Measurements from ENCODE around the gene SLC15A3. TPM values are rescaled to one million over a fixed set of nuclear protein-coding genes. Genes with fewer than 3 reads are reported as not detected.
A peak's percentile ranks its signal among the peaks of the same experiment; 100 is the strongest.

The SLC15A3 gene
- polyA plus RNA-seq, 1 of the 3 experiments (the other 2 are of a cell fraction): not detected

GRCh38 chr11:60899046-60899936, 52.7 kb downstream of the SLC15A3 start:
- H3K4me3 ChIP-seq (ENCODE audit: low read depth in 2 of 2, low read length in 1 of 2): no peak overlapping the region; a peak in 1 of 4 replicates
- H3K9ac ChIP-seq: no peak overlapping the region
- ChIA-PET CTCF (interaction anchor here (0.6 to 21.9 kb wide), 40 partner anchors 8 to 288 kb away, joined by 3 to 550 read pairs (median 4); partner anchors contain the start of genes CCDC86, PTGDR2, TMEM109 and TMEM132A), POLR2A (interaction anchor here (1.0 kb wide), 2 partner anchors 10 to 67 kb away, joined by 3 to 4 read pairs; no protein-coding TSS in a partner anchor)
- H3K27ac ChIP-seq (ENCODE audit: low read depth in 2 of 2, low read length in 1 of 2): no peak overlapping the region
- no peaks in the 10 kb centered on the region for H3K9me3 ChIP-seq
- 59% methylated on average over 12 of the region's 12 CpGs for WGBS (ENCODE audit: low lambda C conversion rate)
- H3K36me3 ChIP-seq (replicated peaks in 1 of 2; ENCODE audit: control insufficient read depth in 1 of 2, insufficient read depth in 2 of 2, low read length in 1 of 2): peaks cover 72 to 93% of the 10 kb centered on the region in 2 experiments
- H3K27me3 ChIP-seq (ENCODE audit: insufficient read depth): no peaks in the 10 kb centered on the region
- no peaks in the 10 kb centered on the region for H3K9me2 ChIP-seq
- TF ChIP-seq RXRA (IDR thresholded peaks at IDR 0.05; ENCODE audit: borderline replicate concordance, low read depth): no peak
- peak; percentile 71 for TF ChIP-seq RAD21 (IDR thresholded peaks at IDR 0.05; ENCODE audit: low read length)
- no peak for TF ChIP-seq NFIC (IDR thresholded peaks at IDR 0.05; ENCODE audit: borderline replicate concordance)
- TF ChIP-seq YY1 (IDR thresholded peaks at IDR 0.05; ENCODE audit: low read depth): no peak
- peak; percentile 95 for TF ChIP-seq CTCF (IDR thresholded peaks at IDR 0.05)
- no peak for TF ChIP-seq RFX5 (IDR thresholded peaks at IDR 0.05; ENCODE audit: low read length)
- peak; percentile 82 for TF ChIP-seq SMC3 (IDR thresholded peaks at IDR 0.05; ENCODE audit: low read depth, low read length)
- no peak for TF ChIP-seq EP300 (IDR thresholded peaks at IDR 0.05; ENCODE audit: borderline replicate concordance in 1 of 2, low read depth in 1 of 2, low read length in 1 of 2)
- TF ChIP-seq FOSL2 (IDR thresholded peaks at IDR 0.05; ENCODE audit: borderline replicate concordance, low read depth): no peak
- no peak for TF ChIP-seq FOXM1 (IDR thresholded peaks at IDR 0.05; ENCODE audit: low read depth)
- TF ChIP-seq IRF3 (IDR thresholded peaks at IDR 0.05; ENCODE audit: low read depth, low read length): no peak
- TF ChIP-seq USF2 (IDR thresholded peaks at IDR 0.05; ENCODE audit: borderline replicate concordance, low read depth, low read length): no peak
- no peak for TF ChIP-seq CHD2 (IDR thresholded peaks at IDR 0.05; ENCODE audit: low read length, partially characterized antibody)
- no peak for TF ChIP-seq NRF1 (IDR thresholded peaks at IDR 0.05; ENCODE audit: low read depth, low read length)
- no peak for TF ChIP-seq GABPA (IDR thresholded peaks at IDR 0.05; ENCODE audit: low read depth)
- H3K4me1 ChIP-seq (ENCODE audit: control insufficient read depth in 1 of 2, insufficient read depth in 2 of 2, low read depth in 1 of 2, low read length in 1 of 2): peaks cover 0 to 1% of the 10 kb centered on the region in 2 experiments; a peak in 1 of 4 replicates
- peak; percentile 69 for DNase-seq
- peaks cover 24% of the 10 kb centered on the region for H3K79me2 ChIP-seq (ENCODE audit: insufficient read depth)
- peaks cover 13% of the 10 kb centered on the region for H3F3A ChIP-seq (replicated peaks; ENCODE audit: insufficient read depth)
- H4K20me1 ChIP-seq (ENCODE audit: insufficient read depth): peaks cover 14% of the 10 kb centered on the region
- no peak overlapping the region for H3K4me2 ChIP-seq
- no peak overlapping the region for H2AFZ ChIP-seq (ENCODE audit: low read depth)

Measured in SK-N-SH (cell line).